Fibroblast of skin of back (primary cell): ENCODE measurements around the gene NTN1.
A peak's percentile ranks its signal among the peaks of the same experiment; 100 is the strongest.

Source experiments
- DNase-seq: peaks from one replicate; pipeline ENCODE4 v3.0.0-alpha.2; 2013

Gene NTN1

GRCh38 chr17:9199571-9200551, 178.6 kb downstream of the NTN1 start:
- no peak for DNase-seq

- DNase-seq, result no peak
These were observed 179.5 kb downstream of the NTN1 start for GRCh38 chr17:9200699-9201359.

- DNase-seq, result no peak
These were observed 181.2 kb downstream of the NTN1 start for GRCh38 chr17:9202532-9202931.

- DNase-seq, result no peak
These were observed 182.6 kb downstream of the NTN1 start for GRCh38 chr17:9203771-9204425.

GRCh38 chr17:9204637-9205329, 183.5 kb downstream of the NTN1 start:
- no peak for DNase-seq

GRCh38 chr17:9205520-9206409, 184.5 kb downstream of the NTN1 start:
- no peak for DNase-seq

- DNase-seq, result no peak
These were observed 185.0 kb downstream of the NTN1 start for GRCh38 chr17:9206410-9206703.

- no peak for DNase-seq
These were observed 185.5 kb downstream of the NTN1 start for GRCh38 chr17:9206741-9207332.

- DNase-seq, result no peak
These were observed 187.2 kb downstream of the NTN1 start for GRCh38 chr17:9208381-9209105.

GRCh38 chr17:9209347-9209746, 188.0 kb downstream of the NTN1 start:
- DNase-seq, result no peak

GRCh38 chr17:9209781-9210370, 188.6 kb downstream of the NTN1 start:
- no peak for DNase-seq

- no peak for DNase-seq
These were observed 189.9 kb downstream of the NTN1 start for GRCh38 chr17:9211133-9211765.

- no peak for DNase-seq
These were observed 191.3 kb downstream of the NTN1 start for GRCh38 chr17:9212376-9213302.

- no peak for DNase-seq
These were observed 192.0 kb downstream of the NTN1 start for GRCh38 chr17:9213303-9213640.

GRCh38 chr17:9215465-9215864, 194.2 kb downstream of the NTN1 start:
- DNase-seq, result no peak

- peak; percentile 81 for DNase-seq
These were observed 196.1 kb downstream of the NTN1 start for GRCh38 chr17:9217151-9218056.

GRCh38 chr17:9218064-9218635, 196.8 kb downstream of the NTN1 start:
- DNase-seq, result no peak
